Limb (tissue), 2 donors: ENCODE results near the gene N4BP2.

Source experiments
- DNase-seq, 2 donors: peaks; one replicate each; pipeline ENCODE4 v3.0.0-alpha.2; 2016; ENCODE audit errors: extremely low spot score in 2 of 2

Gene N4BP2

GRCh38 chr4:40152637-40153036, 96.0 kb downstream of the N4BP2 start:
- no peak for DNase-seq

- no peak for DNase-seq
These were observed 100.8 kb downstream of the N4BP2 start for GRCh38 chr4:40157436-40157835.

- DNase-seq: no peak
These were observed 103.6 kb downstream of the N4BP2 start for GRCh38 chr4:40160258-40160657.

GRCh38 chr4:40164459-40164858, 107.8 kb downstream of the N4BP2 start:
- no peak for DNase-seq

- no peak for DNase-seq
These were observed 109.3 kb downstream of the N4BP2 start for GRCh38 chr4:40165916-40166315.

- DNase-seq: no peak
These were observed 111.4 kb downstream of the N4BP2 start for GRCh38 chr4:40168070-40168469.

- DNase-seq: no peak
These were observed 113.9 kb downstream of the N4BP2 start for GRCh38 chr4:40170588-40170987.

- no peak for DNase-seq
These were observed 116.8 kb downstream of the N4BP2 start for GRCh38 chr4:40173470-40173875.

- DNase-seq: no peak
These were observed 120.0 kb downstream of the N4BP2 start for GRCh38 chr4:40176602-40177001.

- no peak for DNase-seq
These were observed 120.9 kb downstream of the N4BP2 start for GRCh38 chr4:40177591-40177990.

- peak in 1 of 2 donors; percentile 72 for DNase-seq
These were observed 122.0 kb downstream of the N4BP2 start for GRCh38 chr4:40178672-40179071.

- DNase-seq: no peak
These were observed 122.7 kb downstream of the N4BP2 start for GRCh38 chr4:40179360-40179759.

GRCh38 chr4:40180356-40180755, 123.7 kb downstream of the N4BP2 start:
- no peak for DNase-seq

GRCh38 chr4:40182001-40182400, 125.4 kb downstream of the N4BP2 start:
- DNase-seq: no peak

- no peak for DNase-seq
These were observed 126.3 kb downstream of the N4BP2 start for GRCh38 chr4:40182954-40183353.

GRCh38 chr4:40183615-40184411, 127.2 kb downstream of the N4BP2 start:
- DNase-seq: no peak

- DNase-seq: no peak
These were observed 129.4 kb downstream of the N4BP2 start for GRCh38 chr4:40185830-40186664.

GRCh38 chr4:40186665-40187014, 130.0 kb downstream of the N4BP2 start:
- no peak for DNase-seq

- no peak for DNase-seq
These were observed 130.8 kb downstream of the N4BP2 start for GRCh38 chr4:40187386-40187906.

GRCh38 chr4:40190019-40190418, 133.4 kb downstream of the N4BP2 start:
- peak in 1 of 2 donors; percentile 24 for DNase-seq

- DNase-seq: no peak
These were observed 133.8 kb downstream of the N4BP2 start for GRCh38 chr4:40190465-40190864.
